Caco-2 (cell line): ENCODE measurements around the gene DKKL1. TPM values are rescaled to one million over a fixed set of nuclear protein-coding genes. Genes with fewer than 3 reads are reported as not detected.

ENCODE experiments used
- BruUV-seq: library from RNA; stranded (reverse); fragments of 400-500 nt; replicated peaks from 2 replicates; lab custom pipeline; 2021; lab: Mats Ljungman, UMichigan
- CTCF ChIA-PET: fragments of 300-600 bp; sonication (Branson Sonifier 250); formaldehyde crosslinking; loops from one replicate; lab custom pipeline; 2022; ENCODE audit warnings: antibody characterized with exemption; lab: Charles Lee
- POLR2A ChIA-PET: fragments of 300-600 bp; sonication (Branson Sonifier 250); formaldehyde crosslinking; loops from one replicate; lab custom pipeline; 2022; ENCODE audit warnings: antibody characterized with exemption; lab: Charles Lee
- DNase-seq, 2 experiments: peaks; one replicate each; pipeline versions ENCODE4 v3.0.0 to v3.0.0-alpha.2; 2020 to 2022
- H3K27me3 ChIP-seq: replicated peaks from 2 replicates; pipeline ENCODE4 v1.6.0; 2011; ENCODE audit warnings: low read length; ENCODE audit not compliant: control insufficient read depth, insufficient read depth
- H3K36me3 ChIP-seq: 2 replicates; pipeline ENCODE4 v1.5.1; 2011; ENCODE audit warnings: low read length; ENCODE audit not compliant: control insufficient read depth, insufficient read depth
- H3K4me1 ChIP-seq: fragments of 250-450 bp; sonication (Bioruptor Pico); 2 replicates; pipeline ENCODE4 v1.5.1; 2020; ENCODE audit warnings: mild to moderate bottlenecking
- H3K4me3 ChIP-seq: 2 replicates; pipeline ENCODE4 v1.5.1; 2011; ENCODE audit warnings: low read depth, mild to moderate bottlenecking, control low read depth, low read length
- H3K9me3 ChIP-seq: fragments of 250-450 bp; sonication (Bioruptor Pico); 2 replicates; pipeline ENCODE4 v1.5.1; 2020; ENCODE audit warnings: mild to moderate bottlenecking, moderate library complexity
- H3K27ac Mint-ChIP-seq: one replicate; pipeline ENCODE4 v1.8.0; 2022; ENCODE audit warnings: mixed read lengths; ENCODE audit not compliant: unreplicated experiment
- H3K27me3 Mint-ChIP-seq: one replicate; pipeline ENCODE4 v1.8.0; 2022; ENCODE audit warnings: mixed read lengths; ENCODE audit not compliant: insufficient read depth, unreplicated experiment
- H3K36me3 Mint-ChIP-seq: one replicate; pipeline ENCODE4 v1.8.0; 2022; ENCODE audit warnings: mild to moderate bottlenecking, mixed read lengths; ENCODE audit not compliant: insufficient read depth, unreplicated experiment
- H3K4me1 Mint-ChIP-seq: one replicate; pipeline ENCODE4 v1.8.0; 2022; ENCODE audit warnings: low read depth, mixed read lengths; ENCODE audit not compliant: unreplicated experiment
- H3K4me3 Mint-ChIP-seq: one replicate; pipeline ENCODE4 v1.8.0; 2022; ENCODE audit warnings: mild to moderate bottlenecking, moderate library complexity, mixed read lengths; ENCODE audit not compliant: unreplicated experiment
- H3K9me3 Mint-ChIP-seq: one replicate; pipeline ENCODE4 v1.8.0; 2022; ENCODE audit warnings: mixed read lengths; ENCODE audit not compliant: unreplicated experiment
- intact Hi-C: fragments of 100-400 bp; cut with micrococcal nuclease; formaldehyde crosslinking; loops from one replicate; pipeline ENCODE4 v1.10.0; 2022; ENCODE audit not compliant: unreplicated experiment
- total RNA-seq: library from RNA; stranded (reverse); gene quantifications from 2 replicates; pipeline ENCODE4 v1.2.3, GENCODE V29; 2022
- TF ChIP-seq, protein P1 (sequence below), 2 experiments: fragments of 200-600 bp in 1 of 2; IDR thresholded peaks; 1 replicate in 1 of 2; 2 replicates in 1 of 2; pipeline versions ENCODE4 v1.5.1 to v1.8.0; 2011 to 2022; ENCODE audit warnings: antibody characterized with exemption in 1 of 2, control low read depth in 1 of 2, inconsistent platforms in 1 of 2, low read depth in 1 of 2, low read length in 1 of 2, mild to moderate bottlenecking in 1 of 2, moderate library complexity in 1 of 2; ENCODE audit not compliant: insufficient read depth in 1 of 2, severe bottlenecking in 1 of 2, unreplicated experiment in 1 of 2

The DKKL1 gene
- total RNA-seq, 1 experiment from 2014 or later = not detected

DNA sequence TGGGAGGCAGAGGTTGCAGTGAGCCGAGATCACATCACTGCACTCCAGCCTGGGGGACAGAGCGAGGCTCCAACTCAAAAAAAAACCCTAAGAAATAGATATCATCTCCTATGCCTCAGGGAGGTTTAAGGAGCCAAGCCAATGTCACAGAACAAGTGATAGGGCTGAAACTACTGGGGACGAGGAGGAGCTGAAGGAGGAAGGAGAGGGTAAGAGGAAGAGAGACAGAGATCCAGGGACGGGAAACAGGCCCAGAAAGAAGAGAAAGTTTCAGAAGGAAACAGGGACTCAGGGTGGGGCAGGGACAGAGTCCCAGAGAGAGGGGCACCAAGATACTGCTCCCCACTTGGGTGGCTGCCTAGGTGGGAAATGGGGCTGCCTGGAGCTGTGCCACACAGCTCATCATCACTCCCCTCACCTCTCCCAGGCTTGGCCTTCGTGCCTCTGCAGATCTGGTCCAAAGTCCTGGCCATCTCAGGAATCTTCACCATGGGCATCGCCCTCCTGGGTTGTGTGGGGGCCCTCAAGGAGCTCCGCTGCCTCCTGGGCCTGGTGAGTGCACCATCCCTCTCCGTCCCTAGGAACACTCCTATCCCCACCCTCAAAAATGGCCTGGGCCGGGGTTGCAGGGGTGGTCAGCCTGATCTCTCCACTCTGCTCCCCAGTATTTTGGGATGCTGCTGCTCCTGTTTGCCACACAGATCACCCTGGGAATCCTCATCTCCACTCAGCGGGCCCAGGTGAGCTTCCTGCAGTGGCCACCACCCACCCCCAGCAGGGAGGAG, 27.0 kb upstream of the DKKL1 start:
- peaks cover 10% of the 10 kb centered on the region for H3K4me1 ChIP-seq
- no peaks in the 10 kb centered on the region for H3K36me3 ChIP-seq
- H3K9me3 Mint-ChIP-seq = no peaks in the 10 kb centered on the region
- no TSS peak for BruUV-seq
- intact Hi-C loops = no loop called here
- H3K36me3 Mint-ChIP-seq = peaks cover 9% of the 10 kb centered on the region
- H3K27ac Mint-ChIP-seq = no peak overlapping the region
- H3K4me3 ChIP-seq = no peak overlapping the region
- no peaks in the 10 kb centered on the region for H3K9me3 ChIP-seq
- DNase-seq = peak in 1 of 2 experiments; percentile 21
- ChIA-PET CTCF (no interaction called here), POLR2A (no interaction called here)
- H3K27me3 Mint-ChIP-seq = no peaks in the 10 kb centered on the region
- peaks cover 16% of the 10 kb centered on the region for H3K4me1 Mint-ChIP-seq
- no peaks in the 10 kb centered on the region for H3K27me3 ChIP-seq
- no peak overlapping the region for H3K4me3 Mint-ChIP-seq
- TF ChIP-seq, protein P1, sequence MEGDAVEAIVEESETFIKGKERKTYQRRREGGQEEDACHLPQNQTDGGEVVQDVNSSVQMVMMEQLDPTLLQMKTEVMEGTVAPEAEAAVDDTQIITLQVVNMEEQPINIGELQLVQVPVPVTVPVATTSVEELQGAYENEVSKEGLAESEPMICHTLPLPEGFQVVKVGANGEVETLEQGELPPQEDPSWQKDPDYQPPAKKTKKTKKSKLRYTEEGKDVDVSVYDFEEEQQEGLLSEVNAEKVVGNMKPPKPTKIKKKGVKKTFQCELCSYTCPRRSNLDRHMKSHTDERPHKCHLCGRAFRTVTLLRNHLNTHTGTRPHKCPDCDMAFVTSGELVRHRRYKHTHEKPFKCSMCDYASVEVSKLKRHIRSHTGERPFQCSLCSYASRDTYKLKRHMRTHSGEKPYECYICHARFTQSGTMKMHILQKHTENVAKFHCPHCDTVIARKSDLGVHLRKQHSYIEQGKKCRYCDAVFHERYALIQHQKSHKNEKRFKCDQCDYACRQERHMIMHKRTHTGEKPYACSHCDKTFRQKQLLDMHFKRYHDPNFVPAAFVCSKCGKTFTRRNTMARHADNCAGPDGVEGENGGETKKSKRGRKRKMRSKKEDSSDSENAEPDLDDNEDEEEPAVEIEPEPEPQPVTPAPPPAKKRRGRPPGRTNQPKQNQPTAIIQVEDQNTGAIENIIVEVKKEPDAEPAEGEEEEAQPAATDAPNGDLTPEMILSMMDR (IDR thresholded peaks at IDR 0.05; ENCODE audit: insufficient read depth in 1 of 2, low read depth in 1 of 2, low read length in 1 of 2, severe bottlenecking in 1 of 2, unreplicated experiment in 1 of 2) = no peak

DNA sequence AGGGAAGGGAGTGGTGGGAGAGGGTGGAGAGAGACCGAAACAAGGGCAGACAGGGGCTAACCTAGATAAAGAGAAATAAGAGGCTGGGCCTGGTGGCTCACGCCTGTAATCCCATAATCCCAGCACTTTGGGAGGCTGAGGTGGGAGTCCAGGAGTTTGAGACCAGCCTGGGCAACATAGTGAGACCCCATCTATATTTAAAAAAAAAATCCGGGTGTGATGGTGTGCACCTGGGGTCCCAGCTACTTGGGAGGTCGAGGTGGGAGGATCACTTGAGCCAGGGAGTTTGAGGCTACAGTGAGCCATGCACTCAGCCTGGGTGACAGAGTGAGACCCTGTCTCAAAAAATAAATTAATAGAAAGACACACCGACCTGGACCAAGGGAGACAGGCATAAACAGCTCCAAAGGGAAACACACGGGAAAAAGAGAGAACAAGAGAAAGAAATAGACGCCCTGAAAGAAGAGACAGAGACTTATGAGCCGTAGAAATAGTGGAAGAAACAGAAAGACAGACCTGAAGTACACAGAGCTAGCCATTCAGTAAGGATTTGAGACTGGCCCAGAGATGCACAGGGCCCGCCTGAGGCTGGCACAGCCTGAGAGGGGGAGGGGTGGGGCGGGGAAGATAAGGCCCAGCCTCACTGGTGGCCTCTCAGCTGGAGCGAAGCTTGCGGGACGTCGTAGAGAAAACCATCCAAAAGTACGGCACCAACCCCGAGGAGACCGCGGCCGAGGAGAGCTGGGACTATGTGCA, 26.2 kb upstream of the DKKL1 start:
- no TSS peak for BruUV-seq
- DNase-seq = peak in 1 of 2 experiments; percentile 7
- Histone ChIP-seq H3K4me3 (no peak overlapping the region), H3K36me3 (no peaks in the 10 kb centered on the region), H3K9me3 (no peaks in the 10 kb centered on the region), H3K27me3 (no peaks in the 10 kb centered on the region), H3K4me1 (peaks cover 10% of the 10 kb centered on the region)
- peak overlapping the region; percentile 6 for H3K4me3 Mint-ChIP-seq
- H3K36me3 Mint-ChIP-seq = peaks cover 9% of the 10 kb centered on the region
- peaks cover 16% of the 10 kb centered on the region for H3K4me1 Mint-ChIP-seq
- intact Hi-C loops = no loop called here
- TF ChIP-seq, protein P1 (IDR thresholded peaks at IDR 0.05; ENCODE audit: insufficient read depth in 1 of 2, low read depth in 1 of 2, low read length in 1 of 2, severe bottlenecking in 1 of 2, unreplicated experiment in 1 of 2) = no peak
- ChIA-PET POLR2A (no interaction called here), CTCF (no interaction called here)
- no peak overlapping the region for H3K27ac Mint-ChIP-seq
- no peaks in the 10 kb centered on the region for H3K27me3 Mint-ChIP-seq
- no peaks in the 10 kb centered on the region for H3K9me3 Mint-ChIP-seq

DNA sequence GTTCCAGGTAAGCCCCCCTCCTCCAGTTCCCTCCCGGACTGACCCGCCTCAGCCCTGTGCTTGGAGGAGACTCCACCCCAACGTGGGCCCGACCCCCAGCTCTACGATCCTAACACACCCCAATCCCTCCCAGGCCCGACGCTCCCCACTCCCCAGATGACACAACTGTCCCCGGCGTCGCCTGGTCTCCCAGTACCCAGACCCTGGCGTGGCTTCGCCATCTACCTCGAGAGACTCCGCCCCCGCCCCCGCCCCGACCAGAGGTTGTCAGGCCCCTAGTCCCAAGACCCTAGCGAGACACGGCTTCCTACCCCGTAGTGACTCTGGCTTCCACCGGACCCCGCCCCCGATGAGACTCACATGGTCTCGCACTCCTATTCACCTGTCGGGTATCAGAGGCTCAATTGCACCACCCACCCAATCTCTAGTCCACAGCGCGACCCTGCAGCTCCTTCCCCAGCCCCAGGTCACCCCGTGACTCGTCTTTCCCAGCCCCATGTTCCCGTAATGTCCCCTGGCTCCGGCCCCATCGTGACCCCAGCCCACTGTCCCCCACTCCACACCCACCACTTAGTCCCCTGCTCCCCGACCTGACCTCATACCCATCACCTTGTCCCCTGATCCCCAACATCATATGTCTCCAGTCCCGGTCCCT, 25.5 kb upstream of the DKKL1 start:
- intact Hi-C loops = no loop called here
- no peak overlapping the region for H3K4me3 ChIP-seq
- no peak overlapping the region for H3K27ac Mint-ChIP-seq

More for the DNA sequence above, 25.5 kb upstream of the DKKL1 start:
- TF ChIP-seq, protein P1 (IDR thresholded peaks at IDR 0.05; ENCODE audit: insufficient read depth in 1 of 2, low read depth in 1 of 2, low read length in 1 of 2, severe bottlenecking in 1 of 2, unreplicated experiment in 1 of 2) = no peak
- ChIA-PET CTCF (no interaction called here), POLR2A (no interaction called here)
- Histone ChIP-seq H3K9me3 (no peaks in the 10 kb centered on the region), H3K4me1 (peaks cover 10% of the 10 kb centered on the region), H3K36me3 (no peaks in the 10 kb centered on the region), H3K27me3 (no peaks in the 10 kb centered on the region)
- Mint-ChIP-seq H3K4me1 (peaks cover 16% of the 10 kb centered on the region), H3K36me3 (peaks cover 9% of the 10 kb centered on the region), H3K27me3 (no peaks in the 10 kb centered on the region), H3K4me3 (peak overlapping the region; percentile 77), H3K9me3 (no peaks in the 10 kb centered on the region)
- DNase-seq = peak in 1 of 2 experiments; percentile 29
- BruUV-seq = no TSS peak
